Dendritic cell treated with granulocyte-macrophage colony-stimulating factor and Interleukin-4, amounts not matched to agents 40 ng/mL and 50 ng/mL, for 4 days (primary cell): ENCODE data around the gene DOCK1.

Experiments
- H3K27ac Mint-ChIP-seq: one replicate; pipeline ENCODE4 v1.8.0; 2022; ENCODE audit warnings: mild to moderate bottlenecking, mixed read lengths
- H3K27me3 Mint-ChIP-seq: one replicate; pipeline ENCODE4 v1.8.0; 2022; ENCODE audit warnings: mild to moderate bottlenecking, mixed read lengths
- H3K36me3 Mint-ChIP-seq: one replicate; pipeline ENCODE4 v1.8.0; 2022; ENCODE audit warnings: low read depth, mixed read lengths
- H3K4me1 Mint-ChIP-seq: one replicate; pipeline ENCODE4 v1.8.0; 2022; ENCODE audit warnings: low read depth, mixed read lengths
- H3K4me3 Mint-ChIP-seq: one replicate; pipeline ENCODE4 v1.8.0; 2022; ENCODE audit warnings: mild to moderate bottlenecking, moderate library complexity, mixed read lengths
- H3K9me3 Mint-ChIP-seq: one replicate; pipeline ENCODE4 v1.8.0; 2022; ENCODE audit warnings: mixed read lengths
- intact Hi-C: fragments of 100-400 bp; cut with micrococcal nuclease; formaldehyde crosslinking; loops from one replicate; pipeline ENCODE4 v1.15.0; 2022

DOCK1 gene

DNA sequence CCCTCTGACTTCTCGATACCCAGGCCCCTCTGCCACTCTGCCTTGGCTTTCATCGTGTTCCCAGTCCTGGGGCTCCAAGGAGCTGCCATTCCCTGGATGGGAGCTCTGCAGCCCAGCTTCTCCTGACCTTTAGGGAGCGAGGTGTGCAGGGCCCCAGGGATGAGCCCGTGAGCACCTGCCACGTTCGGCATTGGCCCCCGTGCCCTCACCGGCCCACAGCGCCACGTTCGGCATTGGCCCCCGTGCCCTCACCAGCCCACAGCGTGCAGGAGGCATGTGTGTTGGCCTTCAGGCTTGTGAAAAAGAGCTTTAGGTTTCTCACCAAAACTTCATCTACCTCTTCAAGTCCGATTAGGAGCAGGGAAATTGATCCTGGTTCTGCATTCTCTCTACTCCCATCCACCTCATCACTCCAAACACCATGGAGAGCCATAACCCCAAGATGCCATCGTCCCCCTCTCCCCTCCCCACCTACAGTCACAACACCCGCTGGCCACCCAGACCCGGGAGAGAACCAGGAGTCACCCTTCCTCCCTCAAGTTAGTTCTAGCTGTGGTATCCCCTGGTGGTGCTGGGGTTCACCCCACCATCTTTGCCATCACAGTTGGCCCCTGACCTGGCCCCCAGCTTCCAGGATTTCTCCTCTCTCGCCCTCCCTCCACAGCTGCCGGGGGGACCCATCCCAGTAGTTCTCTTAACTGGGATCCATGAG lies 524.5 kb downstream of the DOCK1 start:
- Mint-ChIP-seq H3K4me3 (no peak overlapping the region), H3K9me3 (no peaks in the 10 kb centered on the region), H3K27me3 (no peaks in the 10 kb centered on the region), H3K27ac (no peak overlapping the region), H3K36me3 (peaks cover 33% of the 10 kb centered on the region), H3K4me1 (no peaks in the 10 kb centered on the region)
- intact Hi-C loops: no loop called here

DNA sequence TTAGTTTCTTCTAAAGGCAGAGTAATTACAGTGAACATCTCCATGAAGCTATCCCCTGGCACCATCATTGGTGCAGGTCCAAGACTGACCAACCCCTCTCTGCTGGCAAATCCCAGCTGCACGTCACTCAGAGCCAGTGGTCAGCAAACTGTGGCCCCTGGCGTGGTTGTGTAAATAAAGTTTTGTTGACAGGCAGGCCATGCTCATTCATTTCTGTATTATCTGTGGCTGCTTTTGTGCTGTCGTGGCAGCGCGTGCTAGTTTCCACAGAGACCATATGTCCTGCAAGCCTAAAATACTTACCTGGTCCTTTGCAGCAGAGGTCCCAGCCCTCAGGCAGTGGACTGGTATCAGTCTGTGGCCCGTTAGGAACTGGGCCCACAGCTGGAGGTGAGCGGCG lies 526.3 kb downstream of the DOCK1 start:
- peaks cover 22% of the 10 kb centered on the region for H3K36me3 Mint-ChIP-seq
- no peaks in the 10 kb centered on the region for H3K9me3 Mint-ChIP-seq
- intact Hi-C loops: no loop called here
- H3K27ac Mint-ChIP-seq: no peak overlapping the region
- H3K27me3 Mint-ChIP-seq: no peaks in the 10 kb centered on the region
- no peak overlapping the region for H3K4me3 Mint-ChIP-seq
- no peaks in the 10 kb centered on the region for H3K4me1 Mint-ChIP-seq

DNA sequence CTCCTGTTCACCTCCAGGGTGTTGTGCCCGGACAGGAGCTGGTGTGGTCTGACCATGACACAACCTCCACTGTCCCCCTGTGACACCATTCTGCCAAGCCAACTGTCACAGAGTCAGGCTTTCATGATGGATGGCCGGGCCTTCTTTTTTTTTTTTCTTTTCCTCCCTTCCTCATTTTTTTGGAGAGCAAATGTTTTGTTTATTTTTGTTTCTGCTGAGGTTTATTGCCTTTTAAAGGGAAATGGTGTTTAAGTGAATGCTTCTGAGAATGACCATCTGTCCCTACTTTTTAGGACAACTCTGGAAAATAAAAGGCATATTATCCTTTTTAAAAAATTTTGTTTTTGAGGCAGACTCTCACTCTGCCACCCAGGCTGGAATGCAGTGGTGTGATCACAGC lies 528.8 kb downstream of the DOCK1 start:
- no peaks in the 10 kb centered on the region for H3K4me1 Mint-ChIP-seq
- intact Hi-C loops: no loop called here
- no peaks in the 10 kb centered on the region for H3K27me3 Mint-ChIP-seq
- H3K36me3 Mint-ChIP-seq: peaks cover 19% of the 10 kb centered on the region
- no peak overlapping the region for H3K4me3 Mint-ChIP-seq
- no peaks in the 10 kb centered on the region for H3K9me3 Mint-ChIP-seq
- H3K27ac Mint-ChIP-seq: no peak overlapping the region

GRCh38 chr10:127435246-127435645 lies 530.0 kb downstream of the DOCK1 start:
- Mint-ChIP-seq H3K36me3 (peaks cover 30% of the 10 kb centered on the region), H3K4me3 (no peak overlapping the region), H3K4me1 (no peaks in the 10 kb centered on the region), H3K27ac (no peak overlapping the region), H3K27me3 (no peaks in the 10 kb centered on the region), H3K9me3 (no peaks in the 10 kb centered on the region)
- intact Hi-C loops: no loop called here

DNA sequence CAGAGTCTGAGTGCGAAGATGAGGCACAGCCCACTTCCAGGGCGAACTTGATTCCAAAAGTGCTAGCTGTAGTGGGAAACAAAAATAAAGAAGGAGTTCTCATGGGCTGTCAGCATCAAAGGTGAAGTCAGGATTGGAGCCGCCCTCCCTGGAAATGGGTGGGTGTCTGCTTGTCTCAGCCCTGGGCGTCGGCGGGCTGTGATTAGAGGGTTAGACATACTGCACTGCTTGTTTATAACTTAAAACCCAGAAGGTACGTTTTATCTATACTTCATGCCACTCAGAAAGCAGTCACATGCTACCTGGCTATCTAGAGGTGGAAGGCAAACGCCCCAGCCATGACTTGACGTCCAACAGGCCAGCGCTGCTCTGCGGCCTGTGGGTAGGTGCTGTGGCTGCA lies 535.1 kb downstream of the DOCK1 start:
- no peak overlapping the region for H3K4me3 Mint-ChIP-seq
- no peaks in the 10 kb centered on the region for H3K4me1 Mint-ChIP-seq
- intact Hi-C loops: no loop called here
- H3K36me3 Mint-ChIP-seq: peaks cover 15% of the 10 kb centered on the region
- no peaks in the 10 kb centered on the region for H3K27me3 Mint-ChIP-seq
- no peak overlapping the region for H3K27ac Mint-ChIP-seq
- no peaks in the 10 kb centered on the region for H3K9me3 Mint-ChIP-seq

DNA sequence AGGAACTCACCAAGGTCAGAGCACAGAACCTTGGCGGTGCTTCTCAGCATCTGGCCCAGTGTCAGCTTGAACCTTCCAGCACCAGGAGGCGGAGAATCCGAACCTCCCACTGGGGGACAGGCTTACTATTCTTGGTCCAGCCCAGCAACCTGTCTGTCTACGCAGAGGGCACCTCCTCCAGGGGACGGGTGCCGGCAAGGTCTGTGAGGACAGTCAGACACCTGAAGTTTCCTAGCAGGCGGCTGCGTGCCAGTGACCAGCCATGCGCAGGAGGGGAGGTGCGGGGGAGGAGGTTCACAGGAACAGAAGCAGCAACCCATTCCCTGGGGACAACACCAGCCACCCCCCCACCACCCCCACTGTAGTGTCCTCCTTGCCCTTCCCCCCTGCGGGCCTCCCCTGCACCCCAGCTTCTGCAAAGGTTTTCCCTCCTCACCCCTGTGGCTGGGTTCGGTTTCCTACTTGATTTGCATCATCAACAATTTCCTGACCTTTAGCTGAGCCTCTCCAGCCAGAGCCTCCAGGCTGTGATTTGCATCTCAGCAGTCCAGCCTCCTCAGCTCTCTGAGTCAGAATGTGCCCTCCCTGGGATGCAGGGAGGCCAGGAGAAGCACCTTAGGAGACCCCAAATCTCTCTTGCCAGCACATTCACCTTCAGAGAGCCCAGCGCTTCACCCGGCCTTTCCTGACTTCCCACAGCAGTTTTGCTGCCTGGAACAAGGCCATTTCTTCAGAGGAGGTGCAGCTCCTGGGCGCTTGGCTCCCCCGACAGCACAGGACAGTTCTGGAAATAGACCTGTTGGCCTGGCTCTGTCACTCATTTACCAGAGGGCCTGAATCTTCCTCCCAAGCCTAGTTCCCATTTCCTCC lies 536.4 kb downstream of the DOCK1 start:
- peaks cover 15% of the 10 kb centered on the region for H3K36me3 Mint-ChIP-seq
- intact Hi-C loops: no loop called here
- no peaks in the 10 kb centered on the region for H3K4me1 Mint-ChIP-seq
- no peaks in the 10 kb centered on the region for H3K27me3 Mint-ChIP-seq
- H3K9me3 Mint-ChIP-seq: no peaks in the 10 kb centered on the region
- H3K27ac Mint-ChIP-seq: no peak overlapping the region
- no peak overlapping the region for H3K4me3 Mint-ChIP-seq

GRCh38 chr10:127442220-127442525 lies 536.9 kb downstream of the DOCK1 start:
- Mint-ChIP-seq H3K27ac (no peak overlapping the region), H3K9me3 (no peaks in the 10 kb centered on the region), H3K36me3 (peaks cover 15% of the 10 kb centered on the region), H3K4me1 (no peaks in the 10 kb centered on the region), H3K27me3 (no peaks in the 10 kb centered on the region), H3K4me3 (no peak overlapping the region)
- intact Hi-C loops: no loop called here

DNA sequence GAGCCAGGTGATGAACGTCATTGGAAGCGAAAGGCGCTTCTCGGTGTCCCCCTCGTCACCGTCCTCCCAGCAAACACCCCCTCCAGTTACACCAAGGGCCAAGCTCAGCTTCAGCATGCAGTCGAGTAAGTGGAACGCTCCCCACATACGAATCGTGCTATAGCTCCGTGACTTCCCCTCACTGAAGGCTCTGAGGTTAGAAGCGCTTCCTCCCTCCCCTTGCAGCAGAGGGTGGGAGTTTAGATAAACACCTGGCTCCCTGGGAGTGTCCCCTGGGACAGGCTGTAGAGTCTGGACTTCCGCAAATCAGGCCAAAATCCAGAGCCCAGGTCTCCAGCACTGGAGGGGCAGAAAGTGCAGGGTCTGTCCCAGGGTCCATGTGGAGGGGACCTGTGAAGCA lies 538.9 kb downstream of the DOCK1 start:
- Mint-ChIP-seq H3K4me3 (no peak overlapping the region), H3K27me3 (no peaks in the 10 kb centered on the region), H3K27ac (no peak overlapping the region), H3K36me3 (peaks cover 28% of the 10 kb centered on the region), H3K9me3 (no peaks in the 10 kb centered on the region), H3K4me1 (no peaks in the 10 kb centered on the region)
- intact Hi-C loops: no loop called here

GRCh38 chr10:127447197-127447596 lies 542.0 kb downstream of the DOCK1 start:
- Mint-ChIP-seq H3K9me3 (no peaks in the 10 kb centered on the region), H3K27me3 (no peaks in the 10 kb centered on the region), H3K27ac (no peak overlapping the region), H3K36me3 (peaks cover 13% of the 10 kb centered on the region), H3K4me3 (no peak overlapping the region), H3K4me1 (no peaks in the 10 kb centered on the region)
- intact Hi-C loops: no loop called here

GRCh38 chr10:127449490-127449889 lies 544.3 kb downstream of the DOCK1 start:
- Mint-ChIP-seq H3K36me3 (peaks cover 13% of the 10 kb centered on the region), H3K4me1 (no peaks in the 10 kb centered on the region), H3K4me3 (no peak overlapping the region), H3K27ac (no peak overlapping the region), H3K9me3 (no peaks in the 10 kb centered on the region), H3K27me3 (no peaks in the 10 kb centered on the region)
- intact Hi-C loops: no loop called here

DNA sequence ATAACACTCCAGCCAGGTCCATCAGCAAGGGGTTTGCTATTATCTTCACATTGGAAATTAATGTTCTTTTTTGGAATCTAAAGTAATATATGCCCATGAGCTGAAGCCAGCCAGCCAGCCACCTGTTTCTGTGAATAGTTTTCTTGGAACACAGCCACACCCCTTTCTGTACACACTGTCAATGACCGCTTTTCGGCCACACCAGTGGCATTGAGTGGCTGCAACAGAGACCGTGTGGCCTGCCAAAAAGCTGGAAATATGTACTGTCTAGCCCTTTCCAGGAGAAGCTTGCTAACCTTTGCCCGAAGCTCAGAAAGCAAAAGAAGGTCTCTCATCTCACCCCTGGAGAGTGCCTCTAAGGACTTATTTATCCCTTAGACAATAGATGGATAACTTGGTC lies 545.4 kb downstream of the DOCK1 start:
- H3K27me3 Mint-ChIP-seq: no peaks in the 10 kb centered on the region
- H3K36me3 Mint-ChIP-seq: peaks cover 13% of the 10 kb centered on the region
- intact Hi-C loops: no loop called here
- no peak overlapping the region for H3K4me3 Mint-ChIP-seq
- no peaks in the 10 kb centered on the region for H3K9me3 Mint-ChIP-seq
- no peaks in the 10 kb centered on the region for H3K4me1 Mint-ChIP-seq
- H3K27ac Mint-ChIP-seq: no peak overlapping the region

DNA sequence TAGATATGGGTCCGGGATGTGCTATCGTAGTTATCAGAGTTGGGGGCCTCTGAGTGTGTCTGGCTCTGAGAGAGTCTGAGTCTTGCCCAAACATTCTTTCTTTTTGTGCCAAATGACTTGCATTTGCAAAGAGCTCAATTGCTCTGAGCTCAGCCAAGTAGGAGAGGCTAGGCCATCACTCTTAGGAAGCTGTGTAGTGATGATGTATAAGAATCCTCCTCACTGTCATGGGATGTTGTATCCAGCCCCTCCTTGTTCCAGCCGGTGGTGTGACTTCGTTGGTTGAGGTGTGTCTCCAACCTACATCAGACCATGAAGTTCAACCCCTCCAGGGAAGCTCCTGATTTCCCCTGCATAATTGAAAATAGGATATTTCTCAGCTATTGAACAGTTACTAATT lies 546.4 kb downstream of the DOCK1 start:
- Mint-ChIP-seq H3K36me3 (peaks cover 13% of the 10 kb centered on the region), H3K4me3 (no peak overlapping the region), H3K9me3 (no peaks in the 10 kb centered on the region), H3K4me1 (no peaks in the 10 kb centered on the region), H3K27ac (no peak overlapping the region), H3K27me3 (no peaks in the 10 kb centered on the region)
- intact Hi-C loops: no loop called here

DNA sequence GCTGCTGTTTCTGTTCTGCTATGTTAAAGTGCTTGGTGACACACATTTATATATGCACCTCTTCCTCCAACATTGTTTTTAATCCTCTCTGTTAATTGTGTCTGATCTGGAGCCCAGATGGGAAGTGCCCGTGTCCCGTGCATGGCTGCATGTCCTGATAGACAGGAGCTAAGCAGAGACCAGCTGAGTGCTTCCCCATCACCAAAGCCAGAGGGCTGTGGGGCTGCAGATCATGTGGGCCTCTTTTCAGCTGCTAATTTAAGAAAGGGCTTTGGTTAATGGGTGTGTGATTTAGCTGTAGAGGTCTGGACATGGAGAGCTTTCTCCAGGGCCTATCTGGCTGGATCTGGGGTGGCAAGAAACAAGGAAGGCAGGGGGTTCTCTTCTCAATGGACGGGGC lies 547.3 kb downstream of the DOCK1 start:
- no peaks in the 10 kb centered on the region for H3K9me3 Mint-ChIP-seq
- H3K27me3 Mint-ChIP-seq: no peaks in the 10 kb centered on the region
- no peak overlapping the region for H3K27ac Mint-ChIP-seq
- H3K4me1 Mint-ChIP-seq: no peaks in the 10 kb centered on the region
- intact Hi-C loops: no loop called here
- H3K4me3 Mint-ChIP-seq: no peak overlapping the region
- H3K36me3 Mint-ChIP-seq: peaks cover 9% of the 10 kb centered on the region

- Mint-ChIP-seq H3K4me3 (no peak overlapping the region), H3K9me3 (no peaks in the 10 kb centered on the region)
- intact Hi-C loops: no loop called here
These were observed 548.5 kb downstream of the DOCK1 start for GRCh38 chr10:127453706-127454105.

DNA sequence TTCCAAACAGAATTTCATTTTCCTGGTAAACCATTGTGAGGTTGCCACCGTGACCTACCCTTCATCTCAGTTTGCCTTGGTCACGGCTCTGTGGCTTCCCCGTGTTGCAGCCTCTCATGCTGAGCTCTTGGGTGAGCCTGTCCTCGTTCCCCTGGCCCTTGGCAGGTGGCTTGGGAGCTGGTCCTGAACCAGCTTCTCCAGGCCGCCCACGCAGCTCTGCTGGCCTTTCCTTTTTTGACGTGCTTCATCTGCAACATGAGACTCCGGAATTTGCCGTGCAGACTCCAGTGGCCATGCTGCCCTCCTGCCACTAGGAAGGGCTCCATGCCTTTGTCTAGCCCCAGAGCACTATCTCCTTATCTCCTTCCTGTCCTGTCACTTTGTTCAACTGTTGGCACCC lies 550.9 kb downstream of the DOCK1 start:
- intact Hi-C loops: no loop called here
- Mint-ChIP-seq H3K4me1 (no peaks in the 10 kb centered on the region), H3K27me3 (no peaks in the 10 kb centered on the region), H3K27ac (no peak overlapping the region), H3K36me3 (no peaks in the 10 kb centered on the region), H3K4me3 (no peak overlapping the region), H3K9me3 (no peaks in the 10 kb centered on the region)

More at GRCh38 chr10:127453706-127454105, 548.5 kb downstream of the DOCK1 start:
- no peak overlapping the region for H3K27ac Mint-ChIP-seq
- H3K27me3 Mint-ChIP-seq: no peaks in the 10 kb centered on the region
- H3K36me3 Mint-ChIP-seq: no peaks in the 10 kb centered on the region
- H3K4me1 Mint-ChIP-seq: no peaks in the 10 kb centered on the region
